GM12891 (cell line): ENCODE measurements around the gene C2CD5. TPM values are rescaled to one million over a fixed set of nuclear protein-coding genes. Genes with fewer than 3 reads are reported as not detected.

Experiments
- DNase-seq: peaks from one replicate; pipeline ENCODE4 v3.0.0; 2011; ENCODE audit warnings: low spot score; ENCODE audit not compliant: insufficient read length
- FAIRE-seq: peaks from 2 replicates; lab custom pipeline; 2011; peaks lifted over from hg19 to GRCh38; lab: Jason Lieb, UNC
- PAX5 ChIP-seq: IDR thresholded peaks from 2 replicates; pipeline ENCODE4 v1.6.1; 2011; ENCODE audit warnings: low read length, moderate library complexity, mild to moderate bottlenecking; ENCODE audit not compliant: insufficient read depth, severe bottlenecking
- POLR2A ChIP-seq: IDR thresholded peaks from 2 replicates; pipeline ENCODE4 v1.6.1; 2011; ENCODE audit warnings: low read depth, low read length, control low read depth
- POLR2AphosphoS5 ChIP-seq: IDR thresholded peaks from 2 replicates; pipeline ENCODE4 v1.6.1; 2011; ENCODE audit warnings: low read depth, low read length, control low read depth
- POU2F2 ChIP-seq: IDR thresholded peaks from 2 replicates; pipeline ENCODE4 v1.6.1; 2011; ENCODE audit warnings: low read depth, mild to moderate bottlenecking, control low read depth, low read length, moderate library complexity
- SPI1 ChIP-seq: IDR thresholded peaks from 2 replicates; pipeline ENCODE4 v1.6.1; 2011; ENCODE audit warnings: low read depth, low read length, control low read depth
- TAF1 ChIP-seq: IDR thresholded peaks from 2 replicates; pipeline ENCODE4 v1.6.1; 2011; ENCODE audit warnings: low read depth, low read length, control low read depth
- polyA plus RNA-seq: library from polyadenylated mRNA; unstranded; fragments of >200 nt; gene quantifications from one replicate; pipeline ENCODE4 v1.2.1, GENCODE V29; 2012; ENCODE audit warnings: low read depth, missing spikeins, inconsistent platforms; ENCODE audit not compliant: missing spikeins

C2CD5 gene, protein sequence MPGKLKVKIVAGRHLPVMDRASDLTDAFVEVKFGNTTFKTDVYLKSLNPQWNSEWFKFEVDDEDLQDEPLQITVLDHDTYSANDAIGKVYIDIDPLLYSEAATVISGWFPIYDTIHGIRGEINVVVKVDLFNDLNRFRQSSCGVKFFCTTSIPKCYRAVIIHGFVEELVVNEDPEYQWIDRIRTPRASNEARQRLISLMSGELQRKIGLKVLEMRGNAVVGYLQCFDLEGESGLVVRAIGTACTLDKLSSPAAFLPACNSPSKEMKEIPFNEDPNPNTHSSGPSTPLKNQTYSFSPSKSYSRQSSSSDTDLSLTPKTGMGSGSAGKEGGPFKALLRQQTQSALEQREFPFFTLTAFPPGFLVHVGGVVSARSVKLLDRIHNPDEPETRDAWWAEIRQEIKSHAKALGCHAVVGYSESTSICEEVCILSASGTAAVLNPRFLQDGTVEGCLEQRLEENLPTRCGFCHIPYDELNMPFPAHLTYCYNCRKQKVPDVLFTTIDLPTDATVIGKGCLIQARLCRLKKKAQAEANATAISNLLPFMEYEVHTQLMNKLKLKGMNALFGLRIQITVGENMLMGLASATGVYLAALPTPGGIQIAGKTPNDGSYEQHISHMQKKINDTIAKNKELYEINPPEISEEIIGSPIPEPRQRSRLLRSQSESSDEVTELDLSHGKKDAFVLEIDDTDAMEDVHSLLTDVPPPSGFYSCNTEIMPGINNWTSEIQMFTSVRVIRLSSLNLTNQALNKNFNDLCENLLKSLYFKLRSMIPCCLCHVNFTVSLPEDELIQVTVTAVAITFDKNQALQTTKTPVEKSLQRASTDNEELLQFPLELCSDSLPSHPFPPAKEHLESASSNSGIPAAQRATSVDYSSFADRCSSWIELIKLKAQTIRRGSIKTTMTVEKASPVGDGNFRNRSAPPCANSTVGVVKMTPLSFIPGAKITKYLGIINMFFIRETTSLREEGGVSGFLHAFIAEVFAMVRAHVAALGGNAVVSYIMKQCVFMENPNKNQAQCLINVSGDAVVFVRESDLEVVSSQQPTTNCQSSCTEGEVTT
- polyA plus RNA-seq, result 11.7 TPM

DNA sequence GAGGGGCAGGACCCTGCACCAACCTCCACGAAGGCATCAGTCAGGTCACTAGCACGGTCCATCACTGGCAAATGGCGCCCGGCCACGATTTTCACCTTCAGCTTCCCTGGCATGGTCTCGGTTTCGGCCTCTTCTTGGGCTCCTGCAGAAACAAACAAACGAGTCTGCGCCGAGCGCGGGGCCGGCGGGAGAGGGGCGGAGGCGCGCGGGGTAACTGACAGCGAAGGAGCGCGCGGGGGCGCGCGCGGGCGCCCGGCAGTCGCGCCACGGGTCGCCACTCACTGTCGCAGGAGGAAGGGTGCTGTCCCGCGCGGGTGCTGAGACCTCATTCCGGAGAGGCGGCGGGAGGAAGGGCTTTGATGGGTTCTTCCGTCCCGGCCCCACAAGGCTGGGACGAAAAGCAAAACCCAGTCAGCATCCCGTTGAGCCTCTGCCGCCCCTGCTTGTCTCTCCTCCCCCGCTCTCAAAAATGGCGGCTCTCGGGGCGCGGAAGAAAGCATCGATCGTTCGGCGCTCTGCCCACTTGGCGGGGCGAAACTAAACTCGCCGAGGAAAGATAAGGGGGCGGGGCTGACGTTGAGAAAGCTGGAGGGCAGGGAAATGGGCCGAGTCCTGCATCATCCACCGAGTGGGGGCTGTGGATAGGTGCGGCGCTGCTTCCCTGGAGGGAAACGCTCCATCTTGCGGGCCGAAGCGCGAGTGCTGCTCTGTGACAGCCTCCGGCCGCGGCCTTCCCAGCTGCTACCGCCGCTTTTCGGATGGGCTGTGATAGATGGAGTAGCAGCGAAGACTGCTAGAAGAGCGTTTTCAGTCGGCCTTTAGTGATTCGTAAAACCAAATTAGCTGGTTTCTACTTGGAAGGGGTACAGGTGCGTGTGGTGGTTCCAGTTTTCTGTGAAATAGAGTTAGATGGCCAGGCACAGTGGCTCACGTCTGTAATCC, at the start of gene C2CD5:
TSS of gene C2CD5 (minus strand) at position 505 of the 942 bp plus-strand sequence. CDS start at position 113, 392 bp downstream.
- TF ChIP-seq SPI1, result no peak
- no peak; the same call in 1 of the 2 replicates for TF ChIP-seq TAF1
- TF ChIP-seq POLR2A, result peak; percentile 94
- TF ChIP-seq PAX5, result peak; percentile 46
- peak; percentile 92 for TF ChIP-seq POLR2AphosphoS5
- TF ChIP-seq POU2F2, result peak; percentile 69; the same call in 1 of the 2 replicates
- FAIRE-seq, result no peak

DNA sequence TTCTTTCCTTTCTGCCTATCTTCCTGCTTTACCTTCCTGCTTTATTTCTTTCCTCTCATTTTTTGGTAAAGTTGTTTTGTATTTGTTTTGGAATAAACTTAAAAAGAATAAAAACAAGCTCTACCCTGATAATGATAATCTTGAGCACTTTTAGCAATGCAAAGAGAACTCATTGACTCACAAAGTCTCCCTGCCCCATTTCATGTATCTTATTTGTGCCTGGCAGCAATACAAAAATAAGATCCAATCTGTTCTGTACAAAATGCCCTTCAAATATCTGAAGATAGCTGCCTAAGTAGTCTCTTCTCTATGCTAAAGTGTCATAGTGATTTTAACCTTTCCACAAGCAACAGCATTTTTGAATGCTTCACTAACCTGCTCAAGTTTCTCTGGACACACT, 49.5 kb upstream of the C2CD5 start:
- FAIRE-seq (no peak), DNase-seq (no peak)
- no peak for TF ChIP-seq POLR2AphosphoS5
- TF ChIP-seq TAF1, result no peak
- no peak for TF ChIP-seq POU2F2
- TF ChIP-seq POLR2A, result no peak
- no peak for TF ChIP-seq SPI1
- TF ChIP-seq PAX5, result no peak

More for the DNA sequence above, at the start of gene C2CD5:
- DNase-seq, result peak; percentile 64

DNA sequence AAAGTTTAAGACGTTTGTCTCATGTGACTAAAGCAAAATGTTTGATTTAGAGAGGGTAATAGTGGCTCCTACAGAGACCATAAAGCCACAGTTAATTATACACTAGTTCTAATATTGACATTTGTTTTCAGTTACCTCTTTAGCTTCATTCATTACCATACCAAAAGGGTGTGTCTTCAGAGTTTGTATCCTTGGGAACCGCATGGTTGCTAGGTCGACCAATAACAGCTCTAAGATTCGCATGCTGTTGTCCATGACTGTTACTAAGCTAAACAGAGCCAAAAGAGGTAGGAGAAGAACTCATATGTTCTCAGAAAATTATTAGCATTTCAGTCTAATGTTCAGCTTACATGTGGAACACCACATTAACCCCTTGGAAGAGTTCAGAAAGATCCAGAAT, 44.5 kb upstream of the C2CD5 start:
- DNase-seq (no peak), FAIRE-seq (no peak)
- TF ChIP-seq POLR2AphosphoS5, result no peak
- no peak for TF ChIP-seq PAX5
- no peak for TF ChIP-seq TAF1
- no peak for TF ChIP-seq POLR2A
- TF ChIP-seq SPI1, result no peak
- TF ChIP-seq POU2F2, result no peak

GRCh38 chr12:22578328-22578727, 34.0 kb upstream of the C2CD5 start:
- FAIRE-seq (no peak), DNase-seq (no peak)
- TF ChIP-seq POLR2A (no peak), POLR2AphosphoS5 (no peak), POU2F2 (no peak)

DNA sequence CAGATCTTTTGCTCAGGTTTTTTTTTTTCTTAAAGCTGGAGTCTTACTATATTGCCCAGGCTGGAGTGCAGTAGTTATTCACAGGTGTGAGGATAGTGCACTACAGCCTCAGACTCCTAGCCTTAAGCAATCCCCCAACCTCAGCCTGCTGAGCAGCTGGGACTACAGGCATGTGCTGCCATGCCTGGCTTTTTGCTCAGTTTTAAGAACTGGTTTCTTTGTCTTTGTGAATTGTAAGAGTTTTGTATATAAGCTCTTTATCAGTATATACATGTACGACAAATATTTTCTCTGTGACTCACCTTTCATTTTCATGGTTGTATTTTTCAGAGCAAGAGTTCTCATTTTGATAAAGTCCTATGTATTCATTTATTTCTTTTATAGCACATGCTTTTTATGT, 33.3 kb upstream of the C2CD5 start:
- DNase-seq (no peak), FAIRE-seq (no peak)
- TF ChIP-seq SPI1 (no peak), TAF1 (no peak), PAX5 (no peak), POLR2A (no peak), POLR2AphosphoS5 (no peak), POU2F2 (no peak)

- FAIRE-seq (no peak), DNase-seq (no peak)
- TF ChIP-seq POLR2A, result no peak
Measured at GRCh38 chr12:22576473-22576872, 32.1 kb upstream of the C2CD5 start.

DNA sequence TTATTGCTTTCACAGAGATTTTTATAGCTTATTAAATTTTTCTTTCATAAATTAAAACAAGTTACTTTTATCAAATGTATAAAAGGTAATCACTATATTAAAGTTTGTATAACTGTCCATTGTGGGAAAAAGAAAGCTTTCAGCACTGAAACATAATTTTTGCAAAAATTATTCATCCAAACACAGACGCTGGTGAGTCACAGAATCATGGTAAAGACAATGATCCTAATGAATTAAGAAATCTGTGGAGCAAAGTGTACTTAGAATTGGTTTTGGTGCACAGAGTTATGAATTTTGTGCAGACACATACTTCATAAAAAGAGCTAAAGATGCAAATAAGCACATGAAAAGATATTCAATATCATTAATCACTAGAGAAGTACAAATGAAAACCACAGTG, 31.7 kb upstream of the C2CD5 start:
- DNase-seq, result no peak
- FAIRE-seq, result no peak
- TF ChIP-seq PAX5, result no peak
- no peak for TF ChIP-seq SPI1

GRCh38 chr12:22574921-22575320, 30.6 kb upstream of the C2CD5 start:
- DNase-seq, result no peak
- FAIRE-seq, result no peak
- TF ChIP-seq POU2F2 (no peak), POLR2AphosphoS5 (no peak), PAX5 (no peak)

- TF ChIP-seq POLR2A (no peak), PAX5 (no peak), POU2F2 (no peak), POLR2AphosphoS5 (no peak), TAF1 (no peak), SPI1 (no peak)
- DNase-seq (no peak), FAIRE-seq (no peak)
Measured at GRCh38 chr12:22573181-22573580, 28.8 kb upstream of the C2CD5 start.
